ENCODE data around the gene CDC42EP4.
"Not testable (repeated sequence)": the region's sequence is repeated elsewhere in the genome, so short reads cannot be mapped to it uniquely, and the experiment has no call there.

GRCh38 chr17:73308959-73309358 lies 2.8 kb downstream of the CDC42EP4 start:
- TF ChIP-seq, protein P1, sequence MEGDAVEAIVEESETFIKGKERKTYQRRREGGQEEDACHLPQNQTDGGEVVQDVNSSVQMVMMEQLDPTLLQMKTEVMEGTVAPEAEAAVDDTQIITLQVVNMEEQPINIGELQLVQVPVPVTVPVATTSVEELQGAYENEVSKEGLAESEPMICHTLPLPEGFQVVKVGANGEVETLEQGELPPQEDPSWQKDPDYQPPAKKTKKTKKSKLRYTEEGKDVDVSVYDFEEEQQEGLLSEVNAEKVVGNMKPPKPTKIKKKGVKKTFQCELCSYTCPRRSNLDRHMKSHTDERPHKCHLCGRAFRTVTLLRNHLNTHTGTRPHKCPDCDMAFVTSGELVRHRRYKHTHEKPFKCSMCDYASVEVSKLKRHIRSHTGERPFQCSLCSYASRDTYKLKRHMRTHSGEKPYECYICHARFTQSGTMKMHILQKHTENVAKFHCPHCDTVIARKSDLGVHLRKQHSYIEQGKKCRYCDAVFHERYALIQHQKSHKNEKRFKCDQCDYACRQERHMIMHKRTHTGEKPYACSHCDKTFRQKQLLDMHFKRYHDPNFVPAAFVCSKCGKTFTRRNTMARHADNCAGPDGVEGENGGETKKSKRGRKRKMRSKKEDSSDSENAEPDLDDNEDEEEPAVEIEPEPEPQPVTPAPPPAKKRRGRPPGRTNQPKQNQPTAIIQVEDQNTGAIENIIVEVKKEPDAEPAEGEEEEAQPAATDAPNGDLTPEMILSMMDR (conservative IDR thresholded peaks at IDR 0.05) = not testable (repeated sequence)
- not testable (repeated sequence) for TF ChIP-seq EZH2 (IDR thresholded peaks at IDR 0.05; ENCODE audit: low read depth)
